Brain pericyte (primary cell): ENCODE data around the gene BTBD9.

Experiments used
- DNase-seq: peaks from one replicate; pipeline ENCODE4 v3.0.0-alpha.2; 2012; ENCODE audit warnings: low read depth, low spot score

The BTBD9 gene

GRCh38 chr6:38555606-38556005 lies 84.1 kb downstream of the BTBD9 start:
- no peak for DNase-seq

- DNase-seq = no peak
Observed at GRCh38 chr6:38554700-38555413, 84.9 kb downstream of the BTBD9 start.

DNA sequence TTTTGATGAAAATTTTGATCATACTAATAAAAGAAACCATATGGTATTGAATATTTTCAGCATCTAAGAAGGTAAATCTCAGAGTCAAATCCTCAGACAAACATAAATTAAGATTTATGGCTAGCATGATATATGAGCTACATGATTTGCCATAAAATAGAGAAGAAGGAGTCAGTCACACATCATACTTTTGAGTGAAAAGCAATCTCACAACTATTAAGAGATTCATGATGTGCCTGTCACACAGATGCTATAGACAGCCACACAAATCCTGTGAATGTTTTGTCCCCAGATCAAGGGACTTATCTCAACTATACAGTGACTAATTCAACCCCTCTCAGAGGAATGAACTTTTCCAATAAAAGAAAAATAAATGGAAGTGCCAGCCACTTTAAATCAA lies 85.7 kb downstream of the BTBD9 start:
- DNase-seq = no peak

- DNase-seq = no peak
Observed at GRCh38 chr6:38552121-38552520, 87.6 kb downstream of the BTBD9 start.

DNA sequence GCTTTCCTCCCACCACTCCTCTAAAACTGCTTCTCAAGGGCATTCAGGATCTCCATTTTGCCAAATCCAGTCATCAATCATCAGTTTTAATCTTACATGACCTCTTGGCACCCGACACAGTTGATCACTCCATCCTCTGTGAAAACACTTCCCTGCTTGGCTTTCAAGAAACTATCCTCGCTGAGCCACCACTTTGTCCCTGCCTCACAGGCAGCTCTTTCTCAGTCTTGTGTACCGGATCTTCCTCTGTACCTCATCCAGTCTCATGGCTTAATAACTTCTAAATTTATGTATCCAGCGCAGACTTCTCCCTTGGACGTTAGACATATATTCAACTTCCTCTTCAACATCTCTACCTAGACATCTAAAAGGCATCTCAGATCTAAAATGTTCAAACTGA lies 89.9 kb downstream of the BTBD9 start:
- DNase-seq = no peak

- DNase-seq = no peak
Observed at GRCh38 chr6:38549180-38549579, 90.5 kb downstream of the BTBD9 start.

GRCh38 chr6:38543022-38543421 lies 96.7 kb downstream of the BTBD9 start:
- DNase-seq = no peak

GRCh38 chr6:38542031-38542430 lies 97.7 kb downstream of the BTBD9 start:
- DNase-seq = no peak

- DNase-seq = no peak
Observed at GRCh38 chr6:38533064-38533463, 106.7 kb downstream of the BTBD9 start.

DNA sequence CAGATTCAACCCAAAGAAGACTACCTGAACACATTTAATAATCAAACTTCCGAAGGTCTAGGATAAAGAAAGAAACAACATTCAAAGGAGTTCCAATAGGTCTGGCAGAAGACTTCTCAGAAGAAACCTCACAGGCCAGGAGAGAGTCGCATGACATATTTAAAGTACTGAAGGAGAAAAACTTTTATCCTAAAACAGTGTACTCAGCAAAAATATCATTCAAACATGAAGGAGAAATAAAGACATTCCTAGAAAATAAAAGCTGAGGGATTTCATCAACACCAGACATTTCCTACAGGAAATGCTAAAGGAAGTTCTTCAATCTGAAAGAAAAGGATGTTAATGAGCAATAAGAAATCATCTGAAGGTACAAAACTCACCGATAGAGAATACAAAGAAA lies 108.6 kb downstream of the BTBD9 start:
- no peak for DNase-seq

- no peak for DNase-seq
Observed at GRCh38 chr6:38528196-38528965, 111.3 kb downstream of the BTBD9 start.

DNA sequence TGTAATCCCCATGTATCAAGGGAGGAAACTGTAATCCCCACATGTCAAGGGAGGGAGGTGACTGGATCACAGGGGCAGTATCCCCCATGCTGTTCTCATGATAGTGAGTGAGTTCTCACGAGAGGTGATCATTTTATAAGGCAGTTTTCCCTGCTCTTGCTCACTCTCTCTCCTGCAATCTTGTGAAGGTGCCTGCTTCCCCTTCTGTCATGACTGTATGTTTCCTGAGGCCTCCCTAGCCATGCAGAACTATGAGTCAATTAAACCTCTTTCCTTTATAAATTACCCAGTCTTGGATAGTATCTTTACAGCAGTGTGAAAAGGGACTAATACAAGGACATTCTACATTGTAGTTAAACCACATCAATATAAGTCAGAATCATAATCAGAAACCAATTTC lies 112.4 kb downstream of the BTBD9 start:
- no peak for DNase-seq

GRCh38 chr6:38525888-38526287 lies 113.8 kb downstream of the BTBD9 start:
- DNase-seq = no peak

- no peak for DNase-seq
Observed at GRCh38 chr6:38524436-38525145, 115.1 kb downstream of the BTBD9 start.

DNA sequence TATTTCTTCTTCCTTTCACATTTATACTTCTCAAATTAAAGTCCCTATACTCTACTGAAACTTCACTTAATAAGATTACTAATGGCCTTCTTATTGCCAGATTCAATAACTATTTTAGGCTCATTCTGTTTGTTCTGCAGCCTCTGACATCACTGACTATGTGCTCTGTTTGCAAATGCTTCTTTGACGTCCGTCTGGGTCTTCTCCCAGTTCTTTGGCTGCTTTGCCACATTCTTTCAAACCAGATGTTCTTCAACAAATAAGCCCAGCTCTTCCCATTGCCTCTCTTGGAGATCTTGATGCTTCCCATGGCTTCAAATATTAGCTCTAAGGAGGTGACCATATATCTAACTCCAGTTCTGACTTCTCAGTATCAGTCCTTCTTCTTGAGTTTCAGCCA lies 117.4 kb downstream of the BTBD9 start:
- no peak for DNase-seq

- DNase-seq = no peak
Observed at GRCh38 chr6:38518511-38519304, 121.0 kb downstream of the BTBD9 start.

DNA sequence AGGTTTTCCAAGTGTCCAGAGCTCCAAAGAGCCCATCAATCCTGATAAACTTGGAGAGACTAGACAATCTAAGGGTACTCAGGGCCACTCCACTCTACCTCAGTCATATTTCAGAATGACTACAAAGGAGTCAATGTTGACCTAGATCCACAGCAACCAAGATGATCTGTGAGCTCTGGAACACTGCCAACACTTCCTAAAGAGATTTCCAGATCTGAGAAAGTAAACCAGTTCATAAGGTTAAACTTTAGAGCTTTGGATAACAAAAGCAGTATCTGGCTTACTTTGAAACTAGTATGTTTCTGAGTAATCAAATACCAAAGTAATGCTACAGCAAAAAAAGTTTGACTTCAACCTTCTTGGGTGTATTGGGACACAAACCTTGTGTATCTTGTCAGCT lies 122.7 kb downstream of the BTBD9 start:
- DNase-seq = no peak

DNA sequence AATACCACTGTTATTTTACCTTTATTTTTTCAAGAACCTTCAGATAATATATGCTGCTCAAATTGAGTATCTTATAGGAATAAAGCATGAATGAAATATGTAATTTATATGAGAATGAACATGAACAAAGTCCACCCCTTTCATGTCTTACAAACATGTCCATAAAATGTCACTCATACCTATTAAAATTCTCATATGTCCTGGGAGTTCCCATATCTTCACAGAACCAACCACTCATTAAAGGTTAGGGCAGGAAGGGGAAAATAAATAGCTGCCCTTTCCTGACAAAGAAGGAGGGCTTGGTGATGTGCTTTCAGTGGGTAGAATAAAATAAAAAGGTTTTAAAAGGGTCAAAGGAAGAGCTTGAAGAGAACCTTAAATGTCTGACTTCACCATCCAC lies 125.3 kb downstream of the BTBD9 start:
- no peak for DNase-seq

DNA sequence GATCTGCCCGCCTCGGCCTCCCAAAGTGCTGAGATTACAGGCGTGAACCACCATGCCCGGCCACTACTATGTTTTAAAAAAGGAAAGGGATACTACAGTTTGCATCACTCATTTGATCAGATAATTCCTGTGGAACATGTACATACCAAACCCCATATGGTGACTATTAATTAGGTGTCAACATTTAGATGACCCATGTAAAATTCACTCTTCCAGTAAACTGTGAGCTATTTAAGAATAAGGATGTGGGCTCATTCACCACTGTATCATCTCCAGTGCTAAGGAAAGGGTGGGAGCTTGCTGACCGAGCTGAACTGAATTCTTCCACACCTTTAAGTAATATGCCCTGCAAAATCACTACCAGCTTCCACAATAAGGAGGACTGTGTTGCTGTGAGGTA lies 127.5 kb downstream of the BTBD9 start:
- no peak for DNase-seq

GRCh38 chr6:38510205-38510604 lies 129.5 kb downstream of the BTBD9 start:
- DNase-seq = no peak

- DNase-seq = no peak
Observed at GRCh38 chr6:38509713-38510112, 130.0 kb downstream of the BTBD9 start.

DNA sequence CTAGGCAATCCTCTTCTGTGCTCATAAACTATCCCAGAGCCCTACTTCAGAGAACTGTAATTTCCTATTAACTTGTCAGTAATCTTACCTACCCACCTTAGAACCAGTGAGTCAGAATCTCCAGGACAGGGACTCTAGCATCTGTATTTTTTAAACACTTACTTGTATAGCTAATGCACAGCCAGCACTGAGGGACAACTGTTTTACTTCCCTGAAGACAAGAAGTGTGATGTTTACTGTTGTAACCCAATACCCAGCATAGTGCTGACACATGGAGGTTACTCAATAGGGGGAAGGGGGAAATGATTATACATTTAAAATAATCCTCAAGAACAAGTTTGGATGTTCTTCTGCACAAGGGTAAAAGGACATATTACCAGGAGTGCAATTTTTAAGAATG lies 130.8 kb downstream of the BTBD9 start:
- peak; percentile 16 for DNase-seq
